A549 (cell line): ENCODE data around the gene DLGAP1. TPM values are rescaled to one million over a fixed set of nuclear protein-coding genes. Genes with fewer than 3 reads are reported as not detected.
A peak's percentile ranks its signal among the peaks of the same experiment; 100 is the strongest.

ENCODE experiments used
- ATAC-seq, 2 experiments: fragments of 200-7000 bp in 1 of 2; fragments of >200 bp in 1 of 2; cut with Nextera tagmentation in 1 of 2; cut with Tn5 transposase in 1 of 2; 3 replicates each; pipeline versions ENCODE4 v1.8.0 to v1.9.1; 2018 to 2020; ENCODE audit warnings: mild to moderate bottlenecking in 1 of 2, moderate library complexity in 1 of 2
- CTCF ChIA-PET: fragments of 300-600 bp; sonication (Branson Sonifier 250); formaldehyde crosslinking; extraction: SDS; loops from one replicate; lab custom pipeline; 2021; ENCODE audit warnings: antibody characterized with exemption, inconsistent platforms; lab: Yijun Ruan, JAX
- POLR2A ChIA-PET: fragments of 350-600 bp; formaldehyde crosslinking; extraction: SDS; loops from one replicate; lab custom pipeline; 2021; ENCODE audit warnings: antibody characterized with exemption, inconsistent platforms; lab: Yijun Ruan, JAX
- DNase-seq, 2 experiments: peaks; one replicate each; pipeline versions ENCODE4 v3.0.0 to v3.0.0-alpha.2; 2011 to 2016; ENCODE audit warnings: low read depth in 1 of 2, low spot score in 1 of 2
- FAIRE-seq: peaks from 2 replicates; lab custom pipeline; 2011; peaks lifted over from hg19 to GRCh38; lab: Jason Lieb, UNC
- H3K27ac ChIP-seq, 2 experiments: fragments of >200 bp; sonication (Bioruptor Twin); formaldehyde crosslinking; 3 replicates each; pipeline ENCODE4 v1.5.1; 2016 to 2017
- H3K4me1 ChIP-seq: fragments of >200 bp; sonication (Bioruptor Twin); formaldehyde crosslinking; 3 replicates; pipeline ENCODE4 v1.6.1; 2016
- H3K4me2 ChIP-seq: fragments of >200 bp; sonication (Bioruptor Twin); formaldehyde crosslinking; 3 replicates; pipeline ENCODE4 v1.6.1; 2016
- H3K4me3 ChIP-seq: fragments of >200 bp; sonication (Bioruptor Twin); formaldehyde crosslinking; 3 replicates; pipeline ENCODE4 v1.5.1; 2016
- H3K9me3 ChIP-seq: fragments of >200 bp; sonication (Bioruptor Twin); formaldehyde crosslinking; 3 replicates; pipeline ENCODE4 v1.6.1; 2016
- BHLHE40 ChIP-seq: IDR thresholded peaks from 2 replicates; pipeline ENCODE4 v1.6.1; 2012; ENCODE audit warnings: low read depth, low read length, inconsistent platforms
- EHMT2 ChIP-seq: fragments of 200-600 bp; sonication (generic); IDR thresholded peaks from 2 replicates; pipeline ENCODE4 v1.6.1; 2016; ENCODE audit warnings: antibody characterized with exemption, low read depth, mild to moderate bottlenecking, moderate library complexity
- EP300 ChIP-seq, 2 experiments: fragments of >200 bp; sonication (Bioruptor Twin); formaldehyde crosslinking; IDR thresholded peaks; 2 replicates in 1 of 2; 3 replicates in 1 of 2; pipeline ENCODE4 v1.6.1; 2016 to 2017
- ESRRA ChIP-seq: fragments of 150-350 bp; IDR thresholded peaks from 2 replicates; pipeline ENCODE4 v1.6.1; 2014; ENCODE audit warnings: mild to moderate bottlenecking, low read length, borderline replicate concordance
- FOSB ChIP-seq: fragments of 250-450 bp; sonication (Bioruptor Pico); IDR thresholded peaks from 2 replicates; pipeline ENCODE4 v1.5.0; 2020; ENCODE audit warnings: mild to moderate bottlenecking, moderate library complexity
- HOXB13 ChIP-seq: fragments of 250-450 bp; sonication (Bioruptor Pico); IDR thresholded peaks from 2 replicates; pipeline ENCODE4 v1.5.0; 2020; ENCODE audit warnings: low read depth, mild to moderate bottlenecking, moderate library complexity
- JUNB ChIP-seq: fragments of >200 bp; sonication (Bioruptor Twin); formaldehyde crosslinking; IDR thresholded peaks from 2 replicates; pipeline ENCODE4 v1.6.1; 2016
- KDM1A ChIP-seq: fragments of 200-600 bp; sonication (generic); IDR thresholded peaks from 2 replicates; pipeline ENCODE4 v1.6.1; 2016; ENCODE audit warnings: low read depth, mild to moderate bottlenecking
- MAFK ChIP-seq: fragments of 450-650 bp; IDR thresholded peaks from 2 replicates; pipeline ENCODE4 v1.6.1; 2014; ENCODE audit not compliant: partially characterized antibody
- PHF8 ChIP-seq: fragments of 200-600 bp; sonication (generic); IDR thresholded peaks from 2 replicates; pipeline ENCODE4 v1.6.1; 2016; ENCODE audit warnings: low read depth, mild to moderate bottlenecking, antibody characterized with exemption, moderate library complexity, borderline replicate concordance
- POLR2A ChIP-seq: IDR thresholded peaks from 2 replicates; pipeline ENCODE4 v1.6.1; 2012; ENCODE audit warnings: mild to moderate bottlenecking, low read length
- POLR2AphosphoS2 ChIP-seq: conservative IDR thresholded peaks from 2 replicates; pipeline ENCODE4 v1.6.1; 2012; ENCODE audit warnings: low read length, improper control_type of control experiment, inconsistent platforms
- RFX5 ChIP-seq: fragments of 450-650 bp; IDR thresholded peaks from 2 replicates; pipeline ENCODE4 v1.7.1; 2014; ENCODE audit warnings: antibody characterized with exemption, mild to moderate bottlenecking, moderate library complexity
- RNF2 ChIP-seq: fragments of 200-600 bp; sonication (generic); IDR thresholded peaks from 2 replicates; pipeline ENCODE4 v1.6.1; 2016; ENCODE audit warnings: low read depth, mild to moderate bottlenecking, antibody characterized with exemption, moderate library complexity, borderline replicate concordance
- SMC3 ChIP-seq: fragments of >200 bp; sonication (Bioruptor Twin); formaldehyde crosslinking; IDR thresholded peaks from 3 replicates; pipeline ENCODE4 v1.6.1; 2018; ENCODE audit warnings: inconsistent platforms
- SREBF2 ChIP-seq: fragments of 450-650 bp; IDR thresholded peaks from 2 replicates; pipeline ENCODE4 v1.6.1; 2014; ENCODE audit warnings: mild to moderate bottlenecking, moderate library complexity
- TP53 ChIP-seq: fragments of 250-450 bp; sonication (Bioruptor Pico); IDR thresholded peaks from 2 replicates; pipeline ENCODE4 v1.5.0; 2021; ENCODE audit warnings: mild to moderate bottlenecking, moderate library complexity
- ZSCAN20 ChIP-seq: fragments of 250-450 bp; sonication (Bioruptor Pico); IDR thresholded peaks from 2 replicates; pipeline ENCODE4 v1.8.0; 2022; ENCODE audit warnings: mild to moderate bottlenecking, moderate library complexity
- WGBS: methylation state at CpG from one replicate; pipeline ENCODE4 v1.1.6; 2017; ENCODE audit errors: missing lambda C conversion rate; 5-methylcytosine and 5-hydroxymethylcytosine counted together
- polyA plus RNA-seq, 4 experiments: library from polyadenylated mRNA; depleted of rRNA in 3 of 4; stranded (reverse); fragments of >200 nt; fragmentation: RNase III in 1 of 4; extraction: RNeasy Plus Mini Kit Qiagen cat#74134 plus additional on column Dnase treatment in 1 of 4; gene quantifications; 2 replicates in 3 of 4; 3 replicates in 1 of 4; pipeline ENCODE4 v1.2.3, GENCODE V29; 2011 to 2017
- TF ChIP-seq, protein P1 (sequence below): IDR thresholded peaks from 2 replicates; pipeline ENCODE4 v1.6.1; 2012
- TF ChIP-seq, protein P2 (sequence below): fragments of 250-450 bp; sonication (Bioruptor Pico); IDR thresholded peaks from 2 replicates; pipeline ENCODE4 v1.5.0; 2021; ENCODE audit warnings: mild to moderate bottlenecking, moderate library complexity, borderline replicate concordance
- TF ChIP-seq, protein P3 (sequence below): fragments of 450-650 bp; IDR thresholded peaks from 2 replicates; pipeline ENCODE4 v1.6.1; 2014; ENCODE audit warnings: antibody characterized with exemption
- TF ChIP-seq, protein P4 (sequence below): IDR thresholded peaks from 2 replicates; pipeline ENCODE4 v1.6.1; 2012
- TF ChIP-seq, protein P5 (sequence below): fragments of 150-350 bp; IDR thresholded peaks from 2 replicates; pipeline ENCODE4 v1.6.1; 2014; ENCODE audit warnings: low read depth, mild to moderate bottlenecking, low read length

The DLGAP1 gene
- polyA plus RNA-seq, 2 of the 4 experiments (the other 2 are of a cell fraction), result 0.04 to 0.12 TPM

DNA sequence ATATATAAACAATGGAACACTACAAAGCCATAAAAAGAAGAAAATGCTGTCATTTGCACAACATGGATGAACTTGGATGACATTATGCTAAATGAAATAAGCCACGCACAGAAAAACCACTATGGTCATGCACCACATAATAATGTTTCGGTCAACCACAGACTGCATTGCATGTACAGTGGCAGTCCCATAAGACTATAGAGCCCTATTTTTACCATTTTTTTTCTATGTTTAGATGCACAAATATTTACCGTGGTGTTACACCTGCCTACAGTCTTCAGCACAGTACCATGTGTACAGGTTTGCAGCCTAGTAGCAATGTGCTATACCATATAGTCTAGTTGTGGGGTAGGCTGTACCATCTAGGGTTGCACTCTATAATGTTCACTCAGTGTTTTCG lies 476.1 kb downstream of the DLGAP1 start:
- TF ChIP-seq, protein P1, sequence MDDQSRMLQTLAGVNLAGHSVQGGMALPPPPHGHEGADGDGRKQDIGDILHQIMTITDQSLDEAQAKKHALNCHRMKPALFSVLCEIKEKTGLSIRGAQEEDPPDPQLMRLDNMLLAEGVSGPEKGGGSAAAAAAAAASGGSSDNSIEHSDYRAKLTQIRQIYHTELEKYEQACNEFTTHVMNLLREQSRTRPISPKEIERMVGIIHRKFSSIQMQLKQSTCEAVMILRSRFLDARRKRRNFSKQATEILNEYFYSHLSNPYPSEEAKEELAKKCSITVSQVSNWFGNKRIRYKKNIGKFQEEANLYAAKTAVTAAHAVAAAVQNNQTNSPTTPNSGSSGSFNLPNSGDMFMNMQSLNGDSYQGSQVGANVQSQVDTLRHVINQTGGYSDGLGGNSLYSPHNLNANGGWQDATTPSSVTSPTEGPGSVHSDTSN, result no peak
- TF ChIP-seq, protein P2, sequence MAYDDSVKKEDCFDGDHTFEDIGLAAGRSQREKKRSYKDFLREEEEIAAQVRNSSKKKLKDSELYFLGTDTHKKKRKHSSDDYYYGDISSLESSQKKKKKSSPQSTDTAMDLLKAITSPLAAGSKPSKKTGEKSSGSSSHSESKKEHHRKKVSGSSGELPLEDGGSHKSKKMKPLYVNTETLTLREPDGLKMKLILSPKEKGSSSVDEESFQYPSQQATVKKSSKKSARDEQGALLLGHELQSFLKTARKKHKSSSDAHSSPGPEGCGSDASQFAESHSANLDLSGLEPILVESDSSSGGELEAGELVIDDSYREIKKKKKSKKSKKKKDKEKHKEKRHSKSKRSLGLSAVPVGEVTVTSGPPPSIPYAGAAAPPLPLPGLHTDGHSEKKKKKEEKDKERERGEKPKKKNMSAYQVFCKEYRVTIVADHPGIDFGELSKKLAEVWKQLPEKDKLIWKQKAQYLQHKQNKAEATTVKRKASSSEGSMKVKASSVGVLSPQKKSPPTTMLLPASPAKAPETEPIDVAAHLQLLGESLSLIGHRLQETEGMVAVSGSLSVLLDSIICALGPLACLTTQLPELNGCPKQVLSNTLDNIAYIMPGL, result no peak
- TF ChIP-seq EHMT2, result no peak
- TF ChIP-seq POLR2AphosphoS2, result no peak
- ChIA-PET POLR2A (no interaction called here), CTCF (no interaction called here)
- Histone ChIP-seq H3K4me1 (peaks cover 18% of the 10 kb centered on the region), H3K4me2 (no peak overlapping the region), H3K27ac (no peak overlapping the region), H3K9me3 (peaks cover 12% of the 10 kb centered on the region; the same call in 1 of the 3 replicates), H3K4me3 (no peak overlapping the region)
- FAIRE-seq (no peak), ATAC-seq (no peak), DNase-seq (no peak)
- 88% methylated on average over 4 of the region's 4 CpGs for WGBS

DNA sequence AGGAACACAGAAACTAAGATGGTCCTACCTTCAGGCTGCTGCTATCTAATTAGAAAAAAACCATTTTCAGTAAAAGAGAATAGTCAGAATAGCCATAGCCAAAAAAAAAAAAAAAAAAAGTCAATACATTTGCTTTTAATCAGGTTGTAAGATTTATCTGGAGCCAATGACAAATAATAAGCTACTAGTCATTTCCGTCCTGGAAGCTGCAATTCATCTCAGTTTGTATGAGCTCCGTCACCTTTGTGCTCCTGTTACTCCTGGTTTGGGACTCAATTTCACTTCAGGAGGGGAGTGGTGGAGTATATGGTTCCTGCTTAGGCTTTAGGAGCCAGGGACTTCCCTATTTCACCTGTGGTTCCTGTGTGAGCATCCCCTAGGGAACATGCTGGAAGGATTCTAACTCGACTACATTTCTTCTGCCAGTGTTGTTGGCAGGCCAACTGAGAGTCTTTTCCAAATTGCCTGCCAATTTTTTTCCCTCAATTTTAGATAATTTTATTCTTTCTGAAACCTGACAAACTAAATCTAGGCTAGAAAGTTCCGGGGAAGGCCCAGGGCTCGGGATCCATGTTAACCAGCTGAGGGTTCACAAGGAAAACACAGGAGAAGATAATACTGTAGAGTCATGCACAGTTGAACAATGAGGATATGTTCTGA lies 481.8 kb downstream of the DLGAP1 start:
- H3K4me2 ChIP-seq, result no peak overlapping the region
- TF ChIP-seq, protein P3, sequence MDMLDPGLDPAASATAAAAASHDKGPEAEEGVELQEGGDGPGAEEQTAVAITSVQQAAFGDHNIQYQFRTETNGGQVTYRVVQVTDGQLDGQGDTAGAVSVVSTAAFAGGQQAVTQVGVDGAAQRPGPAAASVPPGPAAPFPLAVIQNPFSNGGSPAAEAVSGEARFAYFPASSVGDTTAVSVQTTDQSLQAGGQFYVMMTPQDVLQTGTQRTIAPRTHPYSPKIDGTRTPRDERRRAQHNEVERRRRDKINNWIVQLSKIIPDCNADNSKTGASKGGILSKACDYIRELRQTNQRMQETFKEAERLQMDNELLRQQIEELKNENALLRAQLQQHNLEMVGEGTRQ, result no peak
- TF ChIP-seq BHLHE40 (no peak), RNF2 (no peak), HOXB13 (CRISPR knock-in tag) (no peak), SREBF2 (no peak), PHF8 (no peak)
- DNase-seq, result no peak
- 71% methylated on average over 5 of the region's 5 CpGs for WGBS
- H3K4me1 ChIP-seq, result peaks cover 13% of the 10 kb centered on the region
- ChIA-PET POLR2A (no interaction called here), CTCF (interaction anchor here (0.8 to 2.0 kb wide), 3 partner anchors 13 to 202 kb away, joined by 3 to 7 read pairs (median 5); no protein-coding TSS in a partner anchor)
- H3K4me3 ChIP-seq, result no peak overlapping the region
- no peak for ATAC-seq
- H3K27ac ChIP-seq, result peak overlapping the region; percentile 18 to 27; a peak in 1 of 6 replicates
- no peak for FAIRE-seq
- 0 out of 3 replicates have a peak, but pooled peaks cover under 1% of the 10 kb centered on the region for H3K9me3 ChIP-seq

DNA sequence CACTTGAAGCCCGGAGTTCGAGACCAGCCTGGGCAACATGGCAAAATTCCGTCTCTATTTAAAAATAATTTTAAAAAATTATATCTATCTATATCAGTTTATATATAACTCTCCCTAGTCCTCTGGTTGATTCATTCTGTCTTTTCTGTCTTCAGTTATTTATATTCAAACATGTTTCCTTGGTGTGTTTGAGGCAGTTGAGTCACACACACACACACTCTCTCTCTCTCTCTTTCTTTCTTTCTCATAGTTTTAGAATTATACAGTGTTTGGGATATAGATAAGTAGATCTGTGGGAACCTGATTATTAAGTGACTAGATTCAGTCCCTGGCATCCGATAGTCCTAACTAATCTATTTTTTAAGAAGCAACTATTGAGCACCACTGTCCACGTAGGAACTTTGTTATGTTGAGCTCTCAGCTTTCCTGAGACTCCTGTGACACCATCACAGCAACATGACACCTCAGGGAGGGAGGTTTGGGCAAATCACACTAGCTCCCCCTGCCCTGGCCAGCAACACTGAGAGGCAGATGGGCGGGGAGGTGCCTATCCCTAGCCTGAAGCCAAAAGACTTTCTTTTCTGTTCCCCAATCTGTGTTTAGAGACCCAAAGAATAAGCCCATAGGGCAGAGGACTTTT lies 482.7 kb downstream of the DLGAP1 start:
- ATAC-seq (no peak), DNase-seq (no peak), FAIRE-seq (no peak)
- Histone ChIP-seq H3K4me1 (peaks cover 22% of the 10 kb centered on the region), H3K4me2 (no peak overlapping the region), H3K9me3 (no peaks in the 10 kb centered on the region)
- no peak for TF ChIP-seq RNF2
- TF ChIP-seq, protein P4, sequence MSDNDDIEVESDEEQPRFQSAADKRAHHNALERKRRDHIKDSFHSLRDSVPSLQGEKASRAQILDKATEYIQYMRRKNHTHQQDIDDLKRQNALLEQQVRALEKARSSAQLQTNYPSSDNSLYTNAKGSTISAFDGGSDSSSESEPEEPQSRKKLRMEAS, result no peak
- TF ChIP-seq, protein P1, result no peak
- no peak for TF ChIP-seq SMC3
- TF ChIP-seq EP300 (IDR thresholded peaks at IDR 0.05), result no peak
- no peak for TF ChIP-seq HOXB13 (CRISPR knock-in tag)
- TF ChIP-seq POLR2A, result no peak
- TF ChIP-seq ESRRA, result no peak
- no peak for TF ChIP-seq TP53
- TF ChIP-seq, protein P5, sequence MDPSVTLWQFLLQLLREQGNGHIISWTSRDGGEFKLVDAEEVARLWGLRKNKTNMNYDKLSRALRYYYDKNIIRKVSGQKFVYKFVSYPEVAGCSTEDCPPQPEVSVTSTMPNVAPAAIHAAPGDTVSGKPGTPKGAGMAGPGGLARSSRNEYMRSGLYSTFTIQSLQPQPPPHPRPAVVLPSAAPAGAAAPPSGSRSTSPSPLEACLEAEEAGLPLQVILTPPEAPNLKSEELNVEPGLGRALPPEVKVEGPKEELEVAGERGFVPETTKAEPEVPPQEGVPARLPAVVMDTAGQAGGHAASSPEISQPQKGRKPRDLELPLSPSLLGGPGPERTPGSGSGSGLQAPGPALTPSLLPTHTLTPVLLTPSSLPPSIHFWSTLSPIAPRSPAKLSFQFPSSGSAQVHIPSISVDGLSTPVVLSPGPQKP, result no peak
- TF ChIP-seq POLR2AphosphoS2, result no peak
- TF ChIP-seq RFX5, result no peak
- TF ChIP-seq ZSCAN20, result no peak
- no peak for TF ChIP-seq KDM1A
- TF ChIP-seq JUNB, result no peak
- TF ChIP-seq MAFK, result no peak
- no peak for TF ChIP-seq FOSB (CRISPR knock-in tag)
- TF ChIP-seq, all 56 proteins: peak for 0
- WGBS, result 89% methylated on average over 5 of the region's 6 CpGs
- ChIA-PET CTCF (interaction anchor here (0.6 to 2.0 kb wide), 4 partner anchors 23 to 201 kb away, joined by 3 to 7 read pairs (median 4); no protein-coding TSS in a partner anchor), POLR2A (no interaction called here)
- H3K4me3 ChIP-seq, result no peak overlapping the region
- peak overlapping the region in 1 of 2 experiments; percentile 74; a peak in 4 of 6 replicates for H3K27ac ChIP-seq
